ENCODE data around the gene MARVELD1. TPM values are rescaled to one million over a fixed set of nuclear protein-coding genes. Genes with fewer than 3 reads are reported as not detected.
A peak's percentile ranks its signal among the peaks of the same experiment; 100 is the strongest.

The MARVELD1 gene
- total RNA-seq, 5 donors from 2014 or later (not counting 1 experiment from before 2014, with no cell fraction given), result 1.3 to 2.4 (median 1.5) TPM

DNA sequence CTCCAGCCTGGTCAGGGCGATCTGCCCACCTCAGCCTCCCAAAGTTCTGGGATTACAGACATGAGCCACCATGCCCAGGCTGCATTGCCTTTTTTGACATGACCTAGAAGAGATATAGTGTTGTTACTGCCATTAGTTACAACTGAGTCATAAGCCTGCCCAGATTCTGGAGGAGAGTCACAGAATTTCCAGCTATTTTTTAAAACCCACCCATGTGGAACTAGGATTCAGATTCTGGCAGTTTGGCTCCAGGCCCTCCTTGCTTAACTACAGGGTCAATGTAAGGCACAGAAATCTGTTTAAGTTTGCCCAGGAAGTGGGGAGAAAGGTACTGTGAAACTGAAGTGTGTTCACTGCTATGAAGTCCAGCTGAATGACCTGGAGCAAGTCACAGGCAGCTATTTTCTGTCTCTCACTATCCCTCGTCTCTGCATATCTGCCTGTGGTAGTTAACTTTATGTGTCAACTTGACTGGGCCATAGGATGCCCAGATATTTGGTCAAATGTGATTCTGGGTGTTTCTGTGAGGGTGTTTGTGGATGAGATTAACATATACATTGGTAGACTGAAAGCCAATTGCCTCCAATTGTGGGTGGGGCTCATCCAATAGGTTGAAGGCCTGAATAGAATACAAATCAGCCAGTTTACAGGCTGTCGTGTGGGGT lies 8.4 kb upstream of the MARVELD1 start:
- H3K27me3 ChIP-seq (replicated peaks in 1 of 2; ENCODE audit: control insufficient read depth in 2 of 2, extremely low read depth in 1 of 2, insufficient read depth in 2 of 2, low read length in 1 of 2), result peaks cover 0 to 32% of the 10 kb centered on the region in 2 experiments
- DNase-seq (no peak), ATAC-seq (replicated peaks in 1 of 4) (no peak)
- no peaks in the 10 kb centered on the region for H3K36me3 Mint-ChIP-seq
- peaks cover 0 to 6% (median 3%) of the 10 kb centered on the region in 3 donors for H3K4me1 Mint-ChIP-seq
- no peak overlapping the region for H3K4me3 Mint-ChIP-seq
- H3K4me1 ChIP-seq (ENCODE audit: control insufficient read depth in 1 of 2, extremely low read depth in 1 of 2, insufficient read depth in 2 of 2, low read length in 2 of 2), result no peaks in the 10 kb centered on the region
- no peak overlapping the region for H3K4me3 ChIP-seq (ENCODE audit: control insufficient read depth in 1 of 2, extremely low read depth in 1 of 2, low read length in 1 of 2)
- no peaks in the 10 kb centered on the region for H3K36me3 ChIP-seq (ENCODE audit: control insufficient read depth in 2 of 2, extremely low read depth in 1 of 2, insufficient read depth in 1 of 2, low read length in 1 of 2)
- H3K9me3 ChIP-seq, result no peaks in the 10 kb centered on the region
- ChIA-PET CTCF (interaction anchor here (0.9 to 1.5 kb wide), 3 partner anchors 18 to 31 kb away, joined by 3 to 4 read pairs (median 3); partner anchors contain the start of gene ZFYVE27 (in 1 of the 2)), POLR2A (no interaction called here)
- H3K9me3 Mint-ChIP-seq, result no peaks in the 10 kb centered on the region
- WGBS (ENCODE audit: insufficient coverage), result no CpG with 5 or more reads among the region's 3 CpGs
- no peak overlapping the region for H3K27ac ChIP-seq (ENCODE audit: low read length)
- H3K27me3 Mint-ChIP-seq, result peaks cover 15 to 26% of the 10 kb centered on the region in 2 donors
- H3K27ac Mint-ChIP-seq, result no peak overlapping the region

- H3K27ac ChIP-seq (ENCODE audit: low read length), result no peak overlapping the region
- Mint-ChIP-seq H3K9me3 (no peaks in the 10 kb centered on the region), H3K27ac (no peak overlapping the region), H3K4me3 (no peak overlapping the region), H3K4me1 (peaks cover 3 to 6% (median 6%) of the 10 kb centered on the region in 3 donors), H3K36me3 (no peaks in the 10 kb centered on the region), H3K27me3 (peaks cover 15 to 35% of the 10 kb centered on the region in 2 donors)
- POLR2A ChIA-PET, result interaction anchor here in 1 of 2 donors (0.5 kb wide), 1 partner anchor 8 kb away, joined by 10 read pairs; no protein-coding TSS in a partner anchor
- no peaks in the 10 kb centered on the region for H3K4me1 ChIP-seq (ENCODE audit: control insufficient read depth in 1 of 2, extremely low read depth in 1 of 2, insufficient read depth in 2 of 2, low read length in 2 of 2)
- no peaks in the 10 kb centered on the region for H3K9me3 ChIP-seq
- H3K36me3 ChIP-seq (ENCODE audit: control insufficient read depth in 2 of 2, extremely low read depth in 1 of 2, insufficient read depth in 1 of 2, low read length in 1 of 2), result no peaks in the 10 kb centered on the region
- H3K4me3 ChIP-seq (ENCODE audit: control insufficient read depth in 1 of 2, extremely low read depth in 1 of 2, low read length in 1 of 2), result no peak overlapping the region
- WGBS (ENCODE audit: insufficient coverage), result 84% methylated on average over 9 of the region's 11 CpGs
- DNase-seq, result no peak
- ATAC-seq (replicated peaks in 1 of 4), result no peak
- H3K27me3 ChIP-seq (replicated peaks in 1 of 2; ENCODE audit: control insufficient read depth in 2 of 2, extremely low read depth in 1 of 2, insufficient read depth in 2 of 2, low read length in 1 of 2), result peaks cover 0 to 42% of the 10 kb centered on the region in 2 experiments
- CTCF ChIA-PET, result interaction anchor here in 1 of 2 donors (0.9 to 1.3 kb wide), 2 partner anchors 24 to 25 kb away, joined by 3 to 4 read pairs; no protein-coding TSS in a partner anchor
Measured at GRCh38 chr10:97707134-97707861, 6.2 kb upstream of the MARVELD1 start.

- no peak for ATAC-seq (replicated peaks in 1 of 4)
- H3K27me3 ChIP-seq (replicated peaks in 1 of 2; ENCODE audit: control insufficient read depth in 2 of 2, extremely low read depth in 1 of 2, insufficient read depth in 2 of 2, low read length in 1 of 2), result peaks cover 0 to 49% of the 10 kb centered on the region in 2 experiments
- Mint-ChIP-seq H3K27ac (no peak overlapping the region), H3K27me3 (peaks cover 20 to 40% of the 10 kb centered on the region in 2 donors), H3K9me3 (no peaks in the 10 kb centered on the region), H3K4me3 (no peak overlapping the region), H3K4me1 (peaks cover 8 to 12% (median 11%) of the 10 kb centered on the region in 3 donors), H3K36me3 (no peaks in the 10 kb centered on the region)
- ChIA-PET POLR2A (interaction anchor here (0.5 to 0.6 kb wide), 2 partner anchors 23 to 29 kb away, joined by 3 read pairs; partner anchors contain the start of gene ZFYVE27 (in 1 of the 2)), CTCF (interaction anchor here in 1 of 2 donors (0.6 to 1.3 kb wide), 3 partner anchors 24 to 42 kb away, joined by 3 to 4 read pairs (median 4); no protein-coding TSS in a partner anchor)
- 87% methylated on average over 2 of the region's 2 CpGs for WGBS (ENCODE audit: insufficient coverage)
- H3K9me3 ChIP-seq, result no peaks in the 10 kb centered on the region
- no peak for DNase-seq
- H3K36me3 ChIP-seq (ENCODE audit: control insufficient read depth in 2 of 2, extremely low read depth in 1 of 2, insufficient read depth in 1 of 2, low read length in 1 of 2), result no peaks in the 10 kb centered on the region
- no peak overlapping the region for H3K27ac ChIP-seq (ENCODE audit: low read length)
- H3K4me1 ChIP-seq (ENCODE audit: control insufficient read depth in 1 of 2, extremely low read depth in 1 of 2, insufficient read depth in 2 of 2, low read length in 2 of 2), result peaks cover 2 to 4% of the 10 kb centered on the region in 2 experiments
- no peak overlapping the region for H3K4me3 ChIP-seq (ENCODE audit: control insufficient read depth in 1 of 2, extremely low read depth in 1 of 2, low read length in 1 of 2)
Measured at GRCh38 chr10:97708167-97708566, 5.4 kb upstream of the MARVELD1 start.

DNA sequence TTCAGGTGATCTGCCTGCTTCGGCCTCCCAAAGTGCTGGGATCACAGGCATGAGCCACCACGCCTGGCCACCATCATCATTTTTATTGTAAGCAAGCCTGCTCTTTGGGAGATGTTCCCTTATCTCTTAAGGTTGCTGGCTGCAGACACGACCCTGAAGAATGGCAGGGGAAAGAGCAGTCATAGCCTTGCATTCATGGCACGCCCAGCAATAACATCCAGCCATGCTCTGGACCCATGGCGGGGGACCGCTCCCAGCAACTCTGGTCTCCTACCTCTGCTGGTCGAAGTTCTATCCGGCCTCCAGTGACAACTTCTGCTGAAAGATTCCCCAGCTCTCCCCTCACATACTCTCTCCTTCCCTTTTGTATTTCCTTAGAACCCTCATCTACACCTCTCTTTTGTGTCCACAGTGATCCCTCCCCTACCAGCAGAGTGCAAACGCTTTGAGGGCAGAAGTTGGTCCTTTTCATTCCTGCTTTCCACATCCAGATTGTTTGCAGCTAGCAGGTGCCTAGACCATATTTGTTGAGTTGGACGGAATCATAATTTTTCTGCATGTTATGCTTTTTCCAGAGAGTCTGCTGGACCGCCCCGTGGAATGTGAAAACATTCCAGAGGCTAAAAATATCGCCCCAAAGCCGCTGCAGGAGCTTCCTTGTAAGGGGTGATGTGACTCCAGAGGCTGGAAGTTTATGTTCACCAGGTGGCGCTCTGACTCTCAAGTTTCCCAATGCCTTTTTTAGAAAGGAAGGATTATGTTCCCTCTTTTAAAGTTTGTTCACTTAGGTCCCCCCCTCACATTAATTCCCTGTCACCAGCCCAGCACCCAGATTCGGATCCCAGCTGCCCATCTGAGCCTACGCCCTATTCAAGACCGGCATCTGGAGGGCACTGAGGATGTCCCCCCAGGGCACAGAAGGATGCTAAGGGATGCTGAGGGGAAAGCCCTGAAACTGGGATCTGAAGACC lies 4.3 kb upstream of the MARVELD1 start:
- H3K4me1 ChIP-seq (ENCODE audit: control insufficient read depth in 1 of 2, extremely low read depth in 1 of 2, insufficient read depth in 2 of 2, low read length in 2 of 2), result peaks cover 4 to 7% of the 10 kb centered on the region in 2 experiments
- ChIA-PET CTCF (interaction anchor here (0.5 to 1.4 kb wide), 13 partner anchors 8 to 1609 kb away, joined by 3 to 12 read pairs (median 4); partner anchors contain the start of gene ZFYVE27 (in 1 of the 2)), POLR2A (no interaction called here)
- H3K4me1 Mint-ChIP-seq, result peaks cover 10 to 21% (median 13%) of the 10 kb centered on the region in 3 donors
- peak overlapping the region in 1 of 2 donors; percentile 76 for H3K27ac Mint-ChIP-seq
- H3K4me3 Mint-ChIP-seq, result no peak overlapping the region
- WGBS (ENCODE audit: insufficient coverage), result 40% methylated on average over 16 of the region's 18 CpGs
- no peak for ATAC-seq (replicated peaks in 1 of 4)
- peaks cover 20 to 40% of the 10 kb centered on the region in 2 donors for H3K27me3 Mint-ChIP-seq
- H3K36me3 Mint-ChIP-seq, result no peaks in the 10 kb centered on the region
- DNase-seq, result peak in 20 of 35 experiments; percentile 4 to 67 (median 29)
- no peak overlapping the region for H3K27ac ChIP-seq (ENCODE audit: low read length)
- no peaks in the 10 kb centered on the region for H3K36me3 ChIP-seq (ENCODE audit: control insufficient read depth in 2 of 2, extremely low read depth in 1 of 2, insufficient read depth in 1 of 2, low read length in 1 of 2)
- no peaks in the 10 kb centered on the region for H3K9me3 Mint-ChIP-seq
- no peaks in the 10 kb centered on the region for H3K9me3 ChIP-seq
- H3K27me3 ChIP-seq (replicated peaks in 1 of 2; ENCODE audit: control insufficient read depth in 2 of 2, extremely low read depth in 1 of 2, insufficient read depth in 2 of 2, low read length in 1 of 2), result peaks cover 0 to 55% of the 10 kb centered on the region in 2 experiments
- H3K4me3 ChIP-seq (ENCODE audit: control insufficient read depth in 1 of 2, extremely low read depth in 1 of 2, low read length in 1 of 2), result no peak overlapping the region

DNA sequence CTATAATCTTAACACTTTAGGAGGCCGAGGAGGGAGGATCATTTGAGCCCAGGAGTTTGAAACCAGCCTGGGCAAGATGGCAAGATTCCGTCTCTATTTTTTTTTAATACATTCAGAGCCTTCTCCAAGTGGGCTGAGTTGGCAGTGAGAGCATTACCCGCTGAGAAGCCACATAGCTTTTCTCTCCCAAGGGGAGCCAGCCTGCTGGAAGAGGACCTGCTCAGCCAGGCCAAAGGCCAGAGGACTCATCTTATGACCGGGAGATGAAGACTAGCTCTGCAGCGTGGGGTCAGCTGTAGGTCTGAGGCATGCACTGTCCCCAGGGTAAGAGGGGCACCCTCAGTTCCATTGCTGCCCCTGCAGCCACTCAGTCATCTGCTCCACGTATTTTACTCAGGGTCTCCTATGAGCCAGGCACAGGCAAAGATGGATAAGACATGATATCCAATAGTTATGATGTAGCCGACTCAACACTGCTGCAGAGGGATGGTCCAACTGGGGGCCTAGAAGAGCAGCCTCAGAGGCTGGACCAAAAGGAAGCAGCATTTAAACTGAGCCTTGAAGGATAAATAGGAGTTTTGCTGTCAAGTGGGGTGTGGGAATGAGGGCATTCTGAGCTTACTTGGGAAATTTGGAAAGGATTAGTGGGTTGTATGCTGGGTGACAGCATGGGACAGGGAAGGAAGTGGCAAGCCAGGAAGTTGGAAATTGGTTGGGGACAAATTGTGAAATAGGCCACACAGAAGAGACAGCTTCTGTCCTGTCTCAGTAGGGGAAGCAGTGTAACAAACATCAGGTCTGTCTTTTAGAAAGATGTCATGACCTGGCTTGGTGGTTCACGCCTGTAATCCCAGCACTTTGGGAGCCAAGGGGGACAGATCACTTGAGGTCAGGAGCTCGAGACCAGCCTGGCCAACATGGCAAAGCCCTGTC lies 1.6 kb upstream of the MARVELD1 start:
- Histone ChIP-seq H3K27ac (ENCODE audit: low read length) (no peak overlapping the region), H3K4me3 (ENCODE audit: control insufficient read depth in 1 of 2, extremely low read depth in 1 of 2, low read length in 1 of 2) (no peak overlapping the region), H3K36me3 (ENCODE audit: control insufficient read depth in 2 of 2, extremely low read depth in 1 of 2, insufficient read depth in 1 of 2, low read length in 1 of 2) (no peaks in the 10 kb centered on the region), H3K9me3 (no peaks in the 10 kb centered on the region), H3K4me1 (ENCODE audit: control insufficient read depth in 1 of 2, extremely low read depth in 1 of 2, insufficient read depth in 2 of 2, low read length in 2 of 2) (peaks cover 4 to 16% of the 10 kb centered on the region in 2 experiments), H3K27me3 (replicated peaks in 1 of 2; ENCODE audit: control insufficient read depth in 2 of 2, extremely low read depth in 1 of 2, insufficient read depth in 2 of 2, low read length in 1 of 2) (peaks cover 0 to 59% of the 10 kb centered on the region in 2 experiments)
- peaks cover 13 to 21% (median 18%) of the 10 kb centered on the region in 3 donors for H3K4me1 Mint-ChIP-seq
- H3K27ac Mint-ChIP-seq, result peak overlapping the region in 1 of 2 donors; percentile 29
- peaks cover 20 to 40% of the 10 kb centered on the region in 2 donors for H3K27me3 Mint-ChIP-seq
- no peak for ATAC-seq (replicated peaks in 1 of 4)
- H3K36me3 Mint-ChIP-seq, result no peaks in the 10 kb centered on the region
- no peaks in the 10 kb centered on the region for H3K9me3 Mint-ChIP-seq
- CTCF ChIA-PET, result interaction anchor here (0.6 to 1.3 kb wide), 3 partner anchors 10 to 21 kb away, joined by 3 to 4 read pairs (median 4); no protein-coding TSS in a partner anchor
- DNase-seq, result no peak
- POLR2A ChIA-PET, result interaction anchor here in 1 of 2 donors (0.6 kb wide), 1 partner anchor 17 kb away, joined by 6 read pairs; no protein-coding TSS in a partner anchor
- H3K4me3 Mint-ChIP-seq, result peak overlapping the region; percentile 50 to 98 (median 70)
- 93% methylated on average over 7 of the region's 9 CpGs for WGBS (ENCODE audit: insufficient coverage)
